ENCODE data around the gene VDR. TPM values are rescaled to one million over a fixed set of nuclear protein-coding genes. Genes with fewer than 3 reads are reported as not detected.

The VDR gene
- total RNA-seq, 1 donor from 2014 or later = 103 TPM

GRCh38 chr12:47876440-47876960, 28.3 kb downstream of the VDR start:
- intact Hi-C loops (cut with micrococcal nuclease) = loop anchor here (1.0 kb wide), 1 partner anchor 9 kb away; no protein-coding TSS in a partner anchor

- intact Hi-C loops (cut with micrococcal nuclease) = loop anchor here (1.0 kb wide), 1 partner anchor 9 kb away; no protein-coding TSS in a partner anchor
These were observed 28.9 kb downstream of the VDR start for GRCh38 chr12:47875746-47876439.

GRCh38 chr12:47874316-47874715, 30.5 kb downstream of the VDR start:
- intact Hi-C loops (cut with micrococcal nuclease) = no loop called here

- intact Hi-C loops (cut with micrococcal nuclease) = loop anchor here (1.0 kb wide), 1 partner anchor 34 kb away; the partner anchor contains the start of gene VDR
These were observed 34.5 kb downstream of the VDR start for GRCh38 chr12:47870175-47870781.

- intact Hi-C loops (cut with micrococcal nuclease) = no loop called here
These were observed 36.2 kb downstream of the VDR start for GRCh38 chr12:47868552-47869031.

GRCh38 chr12:47868041-47868440, 36.8 kb downstream of the VDR start:
- intact Hi-C loops (cut with micrococcal nuclease) = no loop called here

GRCh38 chr12:47867495-47867941, 37.3 kb downstream of the VDR start:
- intact Hi-C loops (cut with micrococcal nuclease) = loop anchor here (1.0 to 2.0 kb wide), 3 partner anchors 9 to 95 kb away; partner anchors contain the start of gene TMEM106C

- intact Hi-C loops (cut with micrococcal nuclease) = no loop called here
These were observed 40.1 kb downstream of the VDR start for GRCh38 chr12:47864646-47865235.

GRCh38 chr12:47863985-47864384, 40.8 kb downstream of the VDR start:
- intact Hi-C loops (cut with micrococcal nuclease) = no loop called here

GRCh38 chr12:47863467-47863866, 41.3 kb downstream of the VDR start:
- intact Hi-C loops (cut with micrococcal nuclease) = no loop called here

GRCh38 chr12:47862881-47863280, 41.9 kb downstream of the VDR start:
- intact Hi-C loops (cut with micrococcal nuclease) = no loop called here

GRCh38 chr12:47862167-47862750, 42.5 kb downstream of the VDR start:
- intact Hi-C loops (cut with micrococcal nuclease) = no loop called here

GRCh38 chr12:47860873-47861272, 43.9 kb downstream of the VDR start:
- intact Hi-C loops (cut with micrococcal nuclease) = loop anchor here (2.0 kb wide), 1 partner anchor 44 kb away; the partner anchor contains the start of gene VDR

GRCh38 chr12:47860279-47860841, 44.4 kb downstream of the VDR start:
- intact Hi-C loops (cut with micrococcal nuclease) = loop anchor here (2.0 kb wide), 1 partner anchor 44 kb away; the partner anchor contains the start of gene VDR

GRCh38 chr12:47858511-47859266, 46.1 kb downstream of the VDR start:
- intact Hi-C loops (cut with micrococcal nuclease) = no loop called here

GRCh38 chr12:47856721-47857575, 47.8 kb downstream of the VDR start:
- intact Hi-C loops (cut with micrococcal nuclease) = no loop called here

GRCh38 chr12:47856094-47856493, 48.7 kb downstream of the VDR start:
- intact Hi-C loops (cut with micrococcal nuclease) = no loop called here

GRCh38 chr12:47855502-47855901, 49.3 kb downstream of the VDR start:
- intact Hi-C loops (cut with micrococcal nuclease) = no loop called here

- intact Hi-C loops (cut with micrococcal nuclease) = no loop called here
These were observed 50.3 kb downstream of the VDR start for GRCh38 chr12:47854531-47854930.
